IMR-90 (cell line): Measurements from ENCODE around the gene RXFP1. TPM values are rescaled to one million over a fixed set of nuclear protein-coding genes. Genes with fewer than 3 reads are reported as not detected.

Experiments
- ATAC-seq: fragments of 200-7000 bp; cut with Tn5 transposase; 2 replicates; pipeline ENCODE4 v1.9.1; 2020; ENCODE audit warnings: low read depth, mild to moderate bottlenecking, moderate library complexity
- BruUV-seq: library from RNA; stranded (reverse); fragments of 400-500 nt; replicated peaks from 2 replicates; lab custom pipeline; 2021; lab: Mats Ljungman, UMichigan
- CTCF ChIA-PET: fragments of 300-600 bp; formaldehyde crosslinking; extraction: SDS; loops from one replicate; lab custom pipeline; 2021; ENCODE audit warnings: antibody characterized with exemption; lab: Yijun Ruan, JAX
- POLR2A ChIA-PET: fragments of 300-600 bp; sonication (Branson Sonifier 250); formaldehyde crosslinking; loops from one replicate; lab custom pipeline; 2022; ENCODE audit warnings: antibody characterized with exemption; ENCODE audit not compliant: unreplicated experiment; lab: Charles Lee
- DNase-seq: peaks from one replicate; pipeline ENCODE4 v3.0.0; 2013
- H2AFZ ChIP-seq: replicated peaks from 2 replicates; pipeline ENCODE3; 2013; ENCODE audit warnings: low read length, mild to moderate bottlenecking; ENCODE audit not compliant: poor library complexity
- H2AK5ac ChIP-seq: 2 replicates; pipeline ENCODE4 v1.6.1; 2013; ENCODE audit warnings: low read depth, low read length, inconsistent platforms
- H2AK9ac ChIP-seq: replicated peaks from 2 replicates; pipeline ENCODE3; 2013; ENCODE audit warnings: mild to moderate bottlenecking, low read depth, low read length, moderate library complexity; ENCODE audit not compliant: poor library complexity
- H2BK120ac ChIP-seq: 2 replicates; pipeline ENCODE4 v1.6.1; 2013; ENCODE audit warnings: low read depth, low read length, inconsistent platforms
- H2BK15ac ChIP-seq: 3 replicates; pipeline ENCODE4 v1.6.1; 2013; ENCODE audit warnings: low read depth, low read length, inconsistent platforms
- H2BK20ac ChIP-seq: 2 replicates; pipeline ENCODE4 v1.6.1; 2013; ENCODE audit warnings: low read depth, mild to moderate bottlenecking, inconsistent platforms, low read length, moderate library complexity
- H2BK5ac ChIP-seq: 2 replicates; pipeline ENCODE4 v1.6.1; 2013; ENCODE audit warnings: mild to moderate bottlenecking, low read depth, low read length, inconsistent platforms; ENCODE audit not compliant: poor library complexity, severe bottlenecking
- H3K14ac ChIP-seq: replicated peaks from 2 replicates; pipeline ENCODE4 v1.6.1; 2013; ENCODE audit warnings: low read depth, low read length, inconsistent platforms
- H3K18ac ChIP-seq: 2 replicates; pipeline ENCODE4 v1.6.1; 2013; ENCODE audit warnings: low read depth, low read length, control low read depth
- H3K23ac ChIP-seq: 2 replicates; pipeline ENCODE4 v1.6.1; 2013; ENCODE audit warnings: low read depth, low read length, inconsistent platforms
- H3K27ac ChIP-seq: 2 replicates; pipeline ENCODE4 v1.5.1; 2013; ENCODE audit warnings: mild to moderate bottlenecking, control low read depth, low read length; ENCODE audit not compliant: insufficient read depth
- H3K27me3 ChIP-seq: 2 replicates; pipeline ENCODE4 v1.6.1; 2013; ENCODE audit warnings: low read length; ENCODE audit not compliant: control insufficient read depth, insufficient read depth
- H3K36me3 ChIP-seq: 2 replicates; pipeline ENCODE4 v1.6.1; 2013; ENCODE audit warnings: low read length, mixed read lengths; ENCODE audit not compliant: control insufficient read depth, insufficient read depth
- H3K4ac ChIP-seq: 2 replicates; pipeline ENCODE4 v1.6.1; 2013; ENCODE audit warnings: low read depth, low read length, inconsistent platforms
- H3K4me1 ChIP-seq: 2 replicates; pipeline ENCODE4 v1.6.1; 2013; ENCODE audit warnings: low read length, mixed read lengths; ENCODE audit not compliant: control insufficient read depth, insufficient read depth
- H3K4me2 ChIP-seq: 2 replicates; pipeline ENCODE4 v1.6.1; 2013; ENCODE audit warnings: low read depth, mild to moderate bottlenecking, control low read depth, low read length, moderate library complexity
- H3K4me3 ChIP-seq: 2 replicates; pipeline ENCODE4 v1.5.1; 2013; ENCODE audit warnings: low read depth, mild to moderate bottlenecking, control low read depth, low read length, moderate library complexity; ENCODE audit not compliant: insufficient read depth
- H3K56ac ChIP-seq: 2 replicates; pipeline ENCODE4 v1.6.1; 2013; ENCODE audit warnings: low read length, inconsistent platforms; ENCODE audit not compliant: insufficient read depth; ENCODE audit errors: extremely low read depth
- H3K79me1 ChIP-seq, 2 experiments: 2 replicates each; pipeline ENCODE4 v1.6.1; 2013; ENCODE audit warnings: low read length in 2 of 2, inconsistent platforms in 1 of 2, low read depth in 1 of 2
- H3K9ac ChIP-seq: 2 replicates; pipeline ENCODE4 v1.6.1; 2013; ENCODE audit warnings: low read depth, low read length, control low read depth
- H3K9me1 ChIP-seq: 2 replicates; pipeline ENCODE4 v1.6.1; 2013; ENCODE audit warnings: low read length, inconsistent platforms; ENCODE audit not compliant: insufficient read depth
- H3K9me3 ChIP-seq: 2 replicates; pipeline ENCODE4 v1.6.1; 2013; ENCODE audit warnings: low read length; ENCODE audit not compliant: control insufficient read depth, insufficient read depth
- H4K20me1 ChIP-seq: 2 replicates; pipeline ENCODE4 v1.6.1; 2013; ENCODE audit warnings: low read length, inconsistent platforms; ENCODE audit not compliant: insufficient read depth
- H4K5ac ChIP-seq: 2 replicates; pipeline ENCODE4 v1.6.1; 2013; ENCODE audit warnings: mild to moderate bottlenecking, low read depth, low read length, control low read depth
- H4K8ac ChIP-seq, 2 experiments: 2 replicates each; pipeline ENCODE4 v1.6.1; 2013; ENCODE audit warnings: low read depth in 2 of 2, low read length in 2 of 2, control low read depth in 1 of 2, inconsistent platforms in 1 of 2
- H4K91ac ChIP-seq: 2 replicates; pipeline ENCODE4 v1.6.1; 2013; ENCODE audit warnings: low read depth, low read length, inconsistent platforms; ENCODE audit not compliant: insufficient read depth
- BHLHE40 ChIP-seq: fragments of 150-350 bp; IDR thresholded peaks from 2 replicates; pipeline ENCODE4 v1.6.1; 2016; ENCODE audit warnings: mild to moderate bottlenecking, low read depth, low read length
- CHD1 ChIP-seq: IDR thresholded peaks from 2 replicates; pipeline ENCODE4 v1.6.1; 2012; ENCODE audit warnings: low read depth, low read length, improper control_type of control experiment
- FOS ChIP-seq: fragments of 150-350 bp; IDR thresholded peaks from 2 replicates; pipeline ENCODE4 v1.6.1; 2016; ENCODE audit warnings: low read depth, low read length
- MAFK ChIP-seq: IDR thresholded peaks from 2 replicates; pipeline ENCODE4 v1.6.1; 2012; ENCODE audit warnings: low read depth, low read length, improper control_type of control experiment
- SMC3 ChIP-seq: fragments of 150-350 bp; IDR thresholded peaks from 2 replicates; pipeline ENCODE4 v1.6.1; 2016; ENCODE audit warnings: low read depth, mild to moderate bottlenecking, antibody characterized with exemption, low read length, moderate library complexity
- WGBS, 2 experiments: methylation state at CpG; one replicate each; pipeline versions ENCODE4 v1.1.5 to v1.1.7; 2013; ENCODE audit warnings: missing lambda C conversion rate in 2 of 2; ENCODE audit not compliant: insufficient read length in 1 of 2; ENCODE audit errors: extremely low coverage in 2 of 2; 5-methylcytosine and 5-hydroxymethylcytosine counted together
- dilution Hi-C: fragments of 300-500 bp; cut with HindIII; formaldehyde crosslinking; loops from one replicate; pipeline ENCODE4 v1.14.3; 2018; ENCODE audit warnings: low sequenced_read_pairs; ENCODE audit not compliant: unreplicated experiment
- in situ Hi-C: fragments of 300-500 bp; cut with MboI; formaldehyde crosslinking; loops from 3 replicates; pipeline ENCODE4 v1.14.3; 2019; ENCODE audit warnings: low sequenced_read_pairs, inconsistent platforms, mixed read lengths
- intact Hi-C: fragments of 100-400 bp; cut with micrococcal nuclease; formaldehyde crosslinking; loops from 2 replicates; pipeline ENCODE4 v1.10.0; 2022
- polyA plus RNA-seq, 3 experiments: library from polyadenylated mRNA; depleted of rRNA; stranded (reverse); fragments of >200 nt; gene quantifications; 2 replicates each; pipeline ENCODE4 v1.2.3, GENCODE V29; 2012; ENCODE audit warnings: low replicate concordance in 1 of 3
- total RNA-seq: library from RNA; depleted of rRNA; stranded (reverse); fragments of >200 nt; gene quantifications from 2 replicates; pipeline ENCODE4 v1.2.3, GENCODE V29; 2012

The RXFP1 gene
- total and polyA plus RNA-seq, 2 of the 4 experiments (the other 2 are of a cell fraction) = not detected

DNA sequence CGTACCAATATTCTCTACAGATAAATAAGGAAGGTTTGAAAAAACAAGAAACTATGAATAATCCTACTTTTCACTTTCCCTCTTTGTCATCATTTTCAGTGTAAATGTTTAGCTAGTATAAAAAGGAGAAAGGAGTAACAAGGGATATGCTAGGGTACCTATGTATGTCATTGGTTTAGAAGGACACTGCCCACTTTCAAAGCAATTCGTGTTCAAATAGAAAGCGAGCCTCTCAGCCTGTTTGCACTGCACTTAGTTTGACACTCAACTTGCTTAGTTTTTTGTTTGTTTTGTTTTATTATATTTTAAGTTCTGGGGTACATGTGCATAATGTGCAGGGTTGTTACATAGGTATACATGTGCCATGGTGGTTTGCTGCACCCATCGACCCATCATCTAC is 21.6 kb upstream of the RXFP1 start:
- ChIA-PET CTCF (no interaction called here), POLR2A (no interaction called here)
- Histone ChIP-seq H3K56ac (no peak overlapping the region), H2BK5ac (no peak overlapping the region), H4K91ac (no peak overlapping the region), H3K18ac (no peak overlapping the region), H2AK9ac (no peak overlapping the region), H3K27me3 (no peaks in the 10 kb centered on the region), H4K5ac (no peak overlapping the region), H4K8ac (no peak overlapping the region), H2BK15ac (no peak overlapping the region), H2AK5ac (no peak overlapping the region), H3K14ac (no peak overlapping the region), H2BK20ac (no peak overlapping the region), H3K4me3 (no peak overlapping the region), H3K4me1 (no peaks in the 10 kb centered on the region), H3K9me1 (no peaks in the 10 kb centered on the region), H2AFZ (no peak overlapping the region), H3K4me2 (no peak overlapping the region), H3K79me1 (no peaks in the 10 kb centered on the region), H3K4ac (no peak overlapping the region), H3K9me3 (no peaks in the 10 kb centered on the region), H3K9ac (no peak overlapping the region), H3K27ac (no peak overlapping the region), H3K36me3 (no peaks in the 10 kb centered on the region), H4K20me1 (no peaks in the 10 kb centered on the region), H2BK120ac (no peak overlapping the region), H3K23ac (no peak overlapping the region)
- intact Hi-C loops = no loop called here
- ATAC-seq (no peak), DNase-seq (no peak)
- dilution Hi-C loops = no loop called here
- in situ Hi-C loops = no loop called here
- WGBS, 2 experiments = no CpG with 5 or more reads among the region's 4 CpGs
- no TSS peak for BruUV-seq
- TF ChIP-seq MAFK (no peak), FOS (no peak), CHD1 (no peak), SMC3 (no peak), BHLHE40 (no peak)
